HL-60 (cell line): ENCODE results near the gene MMRN2.

Experiments used
- POLR2AphosphoS5 ChIP-seq: IDR thresholded peaks from 2 replicates; pipeline ENCODE4 v1.6.1; 2012; ENCODE audit warnings: low read depth
- TF ChIP-seq, protein P1 (sequence below): IDR thresholded peaks from one replicate; pipeline ENCODE4 v1.5.1; 2011; ENCODE audit warnings: low read length, control low read depth, inconsistent platforms; ENCODE audit not compliant: insufficient read depth

DNA sequence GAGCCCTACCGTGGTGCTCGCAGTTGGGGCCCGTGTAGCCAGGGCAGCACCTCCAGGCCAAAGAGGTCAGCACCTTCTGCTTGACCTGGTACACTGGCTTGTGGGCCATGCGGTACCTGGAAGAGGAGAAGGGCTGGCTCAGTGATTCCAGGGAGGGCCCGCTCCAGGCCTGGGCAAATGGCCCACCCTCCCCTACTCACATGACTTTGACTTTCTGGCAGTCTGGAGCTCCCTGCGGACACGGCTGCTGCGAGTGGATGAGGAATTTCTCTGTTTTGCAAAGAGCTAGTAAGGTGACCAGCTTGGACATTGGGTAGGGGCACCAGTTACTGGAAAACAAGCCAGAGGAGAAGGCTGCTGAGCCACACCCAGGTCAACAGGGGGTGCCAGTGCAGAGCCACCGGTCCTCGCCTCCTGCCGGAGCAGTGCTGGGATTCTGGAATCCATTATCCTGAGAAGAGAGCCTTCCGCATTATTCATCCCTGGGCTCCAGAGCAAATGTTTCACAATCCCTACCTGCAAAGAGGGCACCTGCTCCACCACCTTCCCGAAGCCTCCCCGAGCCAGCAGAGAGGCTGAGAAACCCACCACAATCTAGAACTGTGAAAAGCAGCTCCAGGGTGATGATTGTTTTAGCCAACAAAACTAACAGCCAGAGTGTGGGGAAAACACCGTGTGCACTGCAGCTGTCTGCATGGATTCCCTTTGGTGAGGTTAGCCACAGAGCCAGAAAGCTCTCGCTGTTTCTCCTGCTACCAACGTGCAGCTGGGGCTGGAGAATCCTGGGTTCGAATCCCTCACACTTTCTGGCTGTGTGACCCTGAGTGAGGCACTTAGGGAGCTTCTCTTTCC is 11.8 kb downstream of the MMRN2 start:
- TF ChIP-seq, protein P1, sequence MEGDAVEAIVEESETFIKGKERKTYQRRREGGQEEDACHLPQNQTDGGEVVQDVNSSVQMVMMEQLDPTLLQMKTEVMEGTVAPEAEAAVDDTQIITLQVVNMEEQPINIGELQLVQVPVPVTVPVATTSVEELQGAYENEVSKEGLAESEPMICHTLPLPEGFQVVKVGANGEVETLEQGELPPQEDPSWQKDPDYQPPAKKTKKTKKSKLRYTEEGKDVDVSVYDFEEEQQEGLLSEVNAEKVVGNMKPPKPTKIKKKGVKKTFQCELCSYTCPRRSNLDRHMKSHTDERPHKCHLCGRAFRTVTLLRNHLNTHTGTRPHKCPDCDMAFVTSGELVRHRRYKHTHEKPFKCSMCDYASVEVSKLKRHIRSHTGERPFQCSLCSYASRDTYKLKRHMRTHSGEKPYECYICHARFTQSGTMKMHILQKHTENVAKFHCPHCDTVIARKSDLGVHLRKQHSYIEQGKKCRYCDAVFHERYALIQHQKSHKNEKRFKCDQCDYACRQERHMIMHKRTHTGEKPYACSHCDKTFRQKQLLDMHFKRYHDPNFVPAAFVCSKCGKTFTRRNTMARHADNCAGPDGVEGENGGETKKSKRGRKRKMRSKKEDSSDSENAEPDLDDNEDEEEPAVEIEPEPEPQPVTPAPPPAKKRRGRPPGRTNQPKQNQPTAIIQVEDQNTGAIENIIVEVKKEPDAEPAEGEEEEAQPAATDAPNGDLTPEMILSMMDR, result no peak
- no peak for TF ChIP-seq POLR2AphosphoS5
